ENCODE measurements around the gene ATP9B.

The ATP9B gene

GRCh38 chr18:79068937-79069716 lies at the start of gene ATP9B:
TSS of gene ATP9B (plus strand) at chr18:79069394. CDS start at chr18:79069411, 17 bp downstream.
- ChIA-PET POLR2A (ENCODE audit: low non-redundant PET) (no interaction called here), CTCF (no interaction called here)
- peak within 1 kb of the TSS; percentile 93 for H3K27ac ChIP-seq
- DNase-seq (ENCODE audit: low spot score) = peak; percentile 97
- TF ChIP-seq CTCF (conservative IDR thresholded peaks at IDR 0.05; ENCODE audit: low read depth) = no peak

- DNase-seq (ENCODE audit: low spot score) = no peak
- TF ChIP-seq CTCF (conservative IDR thresholded peaks at IDR 0.05; ENCODE audit: low read depth) = no peak
- ChIA-PET POLR2A (ENCODE audit: low non-redundant PET) (no interaction called here), CTCF (no interaction called here)
- H3K27ac ChIP-seq = no peak overlapping the region
Observed at GRCh38 chr18:79019881-79020280, 49.3 kb upstream of the ATP9B start.

GRCh38 chr18:79022603-79023002 lies 46.6 kb upstream of the ATP9B start:
- no peak for DNase-seq (ENCODE audit: low spot score)
- H3K27ac ChIP-seq = no peak overlapping the region
- POLR2A ChIA-PET (ENCODE audit: low non-redundant PET) = no interaction called here
- CTCF ChIA-PET = interaction anchor here (0.6 kb wide), 1 partner anchor 23 kb away, joined by 3 read pairs; no protein-coding TSS in a partner anchor
- no peak for TF ChIP-seq CTCF (conservative IDR thresholded peaks at IDR 0.05; ENCODE audit: low read depth)

GRCh38 chr18:79026491-79026890 lies 42.7 kb upstream of the ATP9B start:
- TF ChIP-seq CTCF (conservative IDR thresholded peaks at IDR 0.05; ENCODE audit: low read depth) = no peak
- no peak overlapping the region for H3K27ac ChIP-seq
- CTCF ChIA-PET = interaction anchor here (0.5 kb wide), 1 partner anchor 633 kb away, joined by 4 read pairs; no protein-coding TSS in a partner anchor
- DNase-seq (ENCODE audit: low spot score) = no peak
- POLR2A ChIA-PET (ENCODE audit: low non-redundant PET) = no interaction called here

GRCh38 chr18:79030680-79031079 lies 38.5 kb upstream of the ATP9B start:
- ChIA-PET POLR2A (ENCODE audit: low non-redundant PET) (no interaction called here), CTCF (no interaction called here)
- no peak for TF ChIP-seq CTCF (conservative IDR thresholded peaks at IDR 0.05; ENCODE audit: low read depth)
- DNase-seq (ENCODE audit: low spot score) = peak; percentile 31
- H3K27ac ChIP-seq = no peak overlapping the region

GRCh38 chr18:79042276-79042675 lies 26.9 kb upstream of the ATP9B start:
- POLR2A ChIA-PET (ENCODE audit: low non-redundant PET) = no interaction called here
- H3K27ac ChIP-seq = no peak overlapping the region
- CTCF ChIA-PET = no interaction called here
- DNase-seq (ENCODE audit: low spot score) = no peak
- no peak for TF ChIP-seq CTCF (conservative IDR thresholded peaks at IDR 0.05; ENCODE audit: low read depth)

Measured in RWPE1 (cell line).